Neutrophil (primary cell): ENCODE measurements around the gene LCN12.

ENCODE experiments used
- H3K27ac ChIP-seq: fragments of 200-600 bp; sonication (generic); 2 replicates; pipeline ENCODE4 v1.5.1; 2016; ENCODE audit warnings: mild to moderate bottlenecking, moderate library complexity
- H3K27me3 ChIP-seq: fragments of 200-600 bp; sonication (generic); 2 replicates; pipeline ENCODE4 v1.6.0; 2016; ENCODE audit warnings: mild to moderate bottlenecking
- H3K36me3 ChIP-seq: fragments of 200-600 bp; sonication (generic); 2 replicates; pipeline ENCODE4 v1.5.1; 2017
- H3K4me1 ChIP-seq, 2 experiments: fragments of 200-600 bp in 1 of 2; sonication (generic) in 1 of 2; 1 replicate in 1 of 2; 2 replicates in 1 of 2; pipeline versions ENCODE4 v1.5.1 to v1.6.1; 2013 to 2016; ENCODE audit warnings: low read depth in 1 of 2, low read length in 1 of 2, mild to moderate bottlenecking in 1 of 2, moderate library complexity in 1 of 2; ENCODE audit not compliant: control insufficient read depth in 1 of 2, insufficient read depth in 1 of 2
- H3K4me3 ChIP-seq, 2 experiments: fragments of 200-600 bp in 1 of 2; sonication (generic) in 1 of 2; 1 replicate in 1 of 2; 2 replicates in 1 of 2; pipeline ENCODE4 v1.5.1; 2013 to 2016; ENCODE audit warnings: low read depth in 1 of 2, low read length in 1 of 2, mild to moderate bottlenecking in 1 of 2, moderate library complexity in 1 of 2
- H3K9me3 ChIP-seq: fragments of 200-600 bp; sonication (generic); 2 replicates; pipeline ENCODE4 v1.5.1; 2016
- CTCF ChIP-seq: fragments of 200-600 bp; sonication (generic); IDR thresholded peaks from 2 replicates; pipeline ENCODE4 v1.5.1; 2016; ENCODE audit warnings: antibody characterized with exemption

The LCN12 gene

GRCh38 chr9:136957461-136957860, 5.4 kb downstream of the LCN12 start:
- Histone ChIP-seq H3K36me3 (no peaks in the 10 kb centered on the region), H3K9me3 (no peaks in the 10 kb centered on the region), H3K27me3 (no peaks in the 10 kb centered on the region), H3K27ac (no peak overlapping the region), H3K4me1 (no peaks in the 10 kb centered on the region), H3K4me3 (no peak overlapping the region)
- no peak for TF ChIP-seq CTCF

GRCh38 chr9:136957901-136958300, 5.8 kb downstream of the LCN12 start:
- Histone ChIP-seq H3K36me3 (no peaks in the 10 kb centered on the region), H3K27ac (no peak overlapping the region), H3K4me3 (no peak overlapping the region), H3K9me3 (no peaks in the 10 kb centered on the region), H3K4me1 (no peaks in the 10 kb centered on the region), H3K27me3 (no peaks in the 10 kb centered on the region)
- no peak for TF ChIP-seq CTCF

GRCh38 chr9:136958473-136958872, 6.4 kb downstream of the LCN12 start:
- H3K4me1 ChIP-seq, result no peaks in the 10 kb centered on the region

GRCh38 chr9:136958898-136959850, 7.1 kb downstream of the LCN12 start:
- H3K9me3 ChIP-seq, result no peaks in the 10 kb centered on the region
- H3K27me3 ChIP-seq, result no peaks in the 10 kb centered on the region
- no peaks in the 10 kb centered on the region for H3K36me3 ChIP-seq
- no peak for TF ChIP-seq CTCF
- no peaks in the 10 kb centered on the region for H3K4me1 ChIP-seq
- no peak overlapping the region for H3K27ac ChIP-seq
- H3K4me3 ChIP-seq, result no peak overlapping the region

More at GRCh38 chr9:136958473-136958872, 6.4 kb downstream of the LCN12 start:
- Histone ChIP-seq H3K9me3 (no peaks in the 10 kb centered on the region), H3K27me3 (no peaks in the 10 kb centered on the region), H3K36me3 (no peaks in the 10 kb centered on the region), H3K27ac (no peak overlapping the region), H3K4me3 (no peak overlapping the region)
- TF ChIP-seq CTCF, result no peak

GRCh38 chr9:136960212-136960937, 8.3 kb downstream of the LCN12 start:
- Histone ChIP-seq H3K27me3 (no peaks in the 10 kb centered on the region), H3K36me3 (no peaks in the 10 kb centered on the region), H3K9me3 (no peaks in the 10 kb centered on the region), H3K4me1 (no peaks in the 10 kb centered on the region), H3K4me3 (no peak overlapping the region), H3K27ac (no peak overlapping the region)
- TF ChIP-seq CTCF, result no peak
